DMS 273 (cell line): ENCODE results near the gene SSR1.
"Not testable (repeated sequence)": the region's sequence is repeated elsewhere in the genome, so short reads cannot be mapped to it uniquely, and the experiment has no call there.

Experiments used
- DNase-seq: peaks from one replicate; lab custom pipeline; 2025; ENCODE audit not compliant: unreplicated experiment; lab: John Stamatoyannopoulos, UW

Gene SSR1

GRCh38 chr6:7282097-7282906 lies 30.7 kb downstream of the SSR1 start:
- no peak for DNase-seq

DNA sequence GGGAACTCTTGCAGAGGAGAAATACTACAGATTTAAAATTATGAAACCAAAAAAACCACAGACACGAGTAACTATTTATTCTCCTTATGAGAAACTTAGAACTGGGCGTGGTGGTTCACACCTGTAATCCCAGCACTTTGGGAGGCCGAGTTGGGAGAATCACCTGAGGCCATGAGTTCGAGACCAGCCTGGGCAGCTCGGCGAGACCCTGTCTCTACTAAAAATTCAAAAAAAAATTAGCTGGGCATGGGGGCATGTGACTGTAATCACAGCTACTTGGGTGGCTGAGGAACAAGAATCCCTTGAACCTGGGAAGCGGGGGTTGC lies 36.8 kb downstream of the SSR1 start:
- DNase-seq, result no peak

DNA sequence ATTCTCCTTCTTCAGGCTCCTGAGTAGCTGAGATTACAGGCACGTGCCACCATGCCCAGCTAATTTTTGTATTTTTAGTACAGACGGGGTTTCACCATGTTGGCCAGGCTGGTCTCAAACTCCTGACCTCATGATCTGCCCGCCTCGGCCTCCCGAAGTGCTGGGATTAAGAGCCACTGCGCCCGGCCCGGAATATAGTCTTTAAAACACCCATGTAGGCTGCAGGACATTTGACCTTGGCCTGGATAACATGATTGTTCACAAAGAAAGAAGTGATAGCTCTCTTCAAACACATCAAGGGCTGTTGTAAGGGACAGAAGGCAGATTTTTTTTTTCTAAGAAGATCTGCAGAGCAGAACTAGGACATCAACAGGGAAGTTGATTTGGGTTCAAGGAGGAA lies 38.5 kb downstream of the SSR1 start:
- DNase-seq, result not testable (repeated sequence)

- no peak for DNase-seq
Measured at GRCh38 chr6:7273709-7274108, 39.3 kb downstream of the SSR1 start.

GRCh38 chr6:7271205-7271534 lies 41.8 kb downstream of the SSR1 start:
- no peak for DNase-seq

DNA sequence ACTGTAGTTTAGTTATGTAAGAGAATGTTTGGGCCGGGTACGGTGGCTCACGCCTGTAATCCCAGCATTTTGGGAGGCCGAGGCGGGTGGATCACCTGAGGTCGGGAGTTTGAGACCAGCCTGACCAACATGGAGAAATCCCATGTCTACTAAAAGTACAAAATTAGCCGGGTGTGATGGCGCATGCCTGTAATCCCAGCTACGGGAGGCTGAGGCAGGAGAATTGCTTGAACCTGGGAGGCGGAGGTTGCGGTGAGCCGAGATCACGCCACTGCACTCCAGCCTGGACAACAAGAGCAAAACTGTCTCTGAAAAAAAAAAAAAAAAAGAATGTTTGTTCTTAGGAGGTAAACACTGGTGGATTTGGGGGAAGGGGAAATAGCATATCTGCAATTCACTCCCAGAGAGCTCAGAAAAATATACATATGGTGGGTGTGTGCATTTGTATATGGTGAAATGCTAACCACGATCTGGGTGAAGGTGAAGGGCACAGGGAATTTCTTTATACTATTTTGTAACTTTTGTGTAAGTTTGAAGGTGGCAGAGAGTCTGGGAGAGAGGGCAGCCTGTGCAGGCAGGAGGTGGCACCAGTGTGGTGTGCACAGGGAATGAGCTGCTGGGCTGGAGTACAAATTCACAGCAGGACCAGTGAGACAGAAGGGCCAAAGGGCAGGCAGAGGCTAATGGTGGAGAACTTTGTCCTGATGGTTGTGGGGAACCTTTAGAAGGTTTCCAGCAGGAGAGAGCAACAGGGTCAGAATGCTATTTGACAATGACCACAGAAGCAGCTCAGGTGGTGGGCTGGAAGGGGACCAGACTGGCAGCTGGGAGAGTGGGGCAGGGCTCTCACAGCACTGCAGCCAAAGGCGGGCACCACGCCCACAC lies 42.4 kb downstream of the SSR1 start:
- DNase-seq, result peak; percentile 22

DNA sequence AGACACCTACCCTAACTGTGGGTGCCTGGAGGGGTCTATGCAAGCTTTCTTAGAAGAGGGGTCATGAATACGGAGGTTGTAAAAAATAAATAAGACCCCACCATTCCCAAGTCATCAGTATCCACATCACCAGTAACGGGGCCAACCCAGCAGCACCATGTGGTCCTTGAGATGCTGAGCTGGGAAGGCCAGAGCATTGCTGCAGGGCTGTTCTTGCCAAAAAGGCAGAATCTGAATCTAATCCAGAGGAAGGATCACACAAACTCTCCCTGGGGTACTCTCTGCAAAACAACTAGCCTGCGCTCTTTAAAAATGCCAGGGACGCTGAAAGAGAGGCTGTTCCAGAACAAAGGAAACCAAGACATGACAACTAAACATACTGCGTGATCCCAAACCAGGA lies 43.2 kb downstream of the SSR1 start:
- DNase-seq, result no peak

GRCh38 chr6:7268816-7269555 lies 44.0 kb downstream of the SSR1 start:
- no peak for DNase-seq

- DNase-seq, result no peak
Measured at GRCh38 chr6:7268362-7268761, 44.6 kb downstream of the SSR1 start.

DNA sequence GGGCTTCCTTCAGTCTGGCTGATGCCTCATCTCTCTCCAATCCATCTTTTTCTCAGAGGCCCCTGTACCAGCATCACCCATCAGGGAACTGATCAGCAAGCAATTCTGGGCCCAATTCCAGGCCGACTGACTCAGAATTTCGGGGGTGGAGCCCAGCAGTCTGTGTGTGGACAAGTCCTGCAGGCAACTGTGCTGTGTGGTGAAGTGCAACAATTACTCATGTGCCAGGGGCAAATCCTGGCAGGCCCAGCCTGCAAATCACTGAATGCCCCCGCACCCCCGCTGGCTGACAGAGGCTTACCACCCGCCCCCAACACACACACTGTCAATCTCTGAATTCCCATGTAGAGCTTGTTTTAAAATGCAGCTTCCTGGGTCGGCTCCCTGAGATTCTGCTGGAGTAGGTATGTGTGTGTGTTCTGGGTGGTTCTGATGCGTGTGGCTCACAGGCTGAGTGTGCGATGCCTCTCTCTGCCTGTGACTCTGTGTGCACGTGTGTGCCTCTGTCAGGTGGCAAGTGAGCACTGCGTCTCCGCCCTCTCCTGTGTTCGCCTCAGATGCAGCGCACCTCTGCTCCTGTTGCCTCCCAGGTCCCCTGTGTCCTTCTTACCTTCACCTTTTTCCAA lies 45.4 kb downstream of the SSR1 start:
- peak; percentile 73 for DNase-seq

DNA sequence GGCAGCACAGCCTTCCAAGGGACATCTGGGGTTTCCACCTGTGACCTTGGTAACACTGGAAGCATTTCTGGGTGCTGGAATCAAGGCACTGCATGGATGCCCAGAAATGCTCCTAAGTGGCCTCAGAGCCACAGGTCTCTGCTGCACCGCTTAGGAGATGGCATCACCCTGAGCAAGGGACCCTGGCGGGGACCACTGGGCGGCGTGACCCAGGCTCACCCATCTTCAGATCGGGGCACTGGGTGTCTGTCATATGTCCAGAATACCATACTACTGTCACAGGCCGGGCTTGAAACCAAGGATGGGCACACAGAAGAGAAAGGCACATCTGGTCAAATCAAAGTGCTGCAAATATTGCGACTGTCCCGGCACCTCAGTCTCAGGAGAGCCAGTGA lies 45.9 kb downstream of the SSR1 start:
- DNase-seq, result no peak

DNA sequence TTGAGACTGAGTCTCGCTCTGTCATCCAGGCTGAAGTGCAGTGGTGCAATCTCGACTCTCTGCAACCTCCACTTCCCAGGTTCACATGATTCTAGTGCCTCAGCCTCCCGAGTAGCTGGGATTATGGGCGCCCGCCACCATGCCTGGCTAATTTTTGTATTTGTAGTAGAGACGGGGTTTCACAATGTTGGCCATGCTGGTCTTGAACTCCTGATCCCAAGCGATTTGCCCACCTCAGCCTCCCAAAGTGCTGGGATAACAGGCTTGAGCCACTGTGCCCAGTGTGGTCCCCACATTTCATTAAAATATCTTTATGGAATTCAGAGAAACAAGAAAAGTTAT lies 47.6 kb downstream of the SSR1 start:
- not testable (repeated sequence) for DNase-seq

DNA sequence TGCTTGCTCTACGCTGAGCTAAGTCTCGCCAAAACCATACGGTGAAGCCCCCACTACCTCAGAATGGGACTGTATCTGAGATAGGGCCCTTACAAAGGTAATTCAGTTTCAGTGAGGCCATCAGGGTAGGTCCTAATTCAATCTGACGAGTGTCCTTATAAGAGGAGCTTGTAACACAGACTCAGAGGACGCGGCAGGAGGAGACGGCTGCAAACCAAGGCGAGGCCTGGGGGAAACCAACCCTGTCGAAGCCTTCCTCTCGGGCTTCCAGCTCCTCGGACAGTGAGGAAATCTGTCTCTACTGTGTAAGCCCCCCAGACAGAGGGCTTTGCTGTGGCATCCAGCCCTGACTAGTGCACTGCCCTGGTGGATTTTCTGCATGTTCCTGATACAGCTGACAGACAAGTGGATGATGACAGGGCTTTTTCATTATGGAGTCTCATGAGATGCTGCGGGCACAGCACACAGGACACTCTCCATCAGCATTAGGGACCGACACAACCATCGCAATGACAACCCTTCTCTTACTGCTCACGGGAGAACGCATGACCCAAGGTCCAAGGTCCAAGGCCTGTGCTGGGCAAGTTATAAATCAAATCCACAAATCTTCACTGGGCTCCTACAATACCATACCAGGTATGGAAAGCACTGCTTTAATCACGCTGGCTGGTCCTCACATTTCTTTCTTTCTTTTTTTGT lies 48.2 kb downstream of the SSR1 start:
- no peak for DNase-seq

DNA sequence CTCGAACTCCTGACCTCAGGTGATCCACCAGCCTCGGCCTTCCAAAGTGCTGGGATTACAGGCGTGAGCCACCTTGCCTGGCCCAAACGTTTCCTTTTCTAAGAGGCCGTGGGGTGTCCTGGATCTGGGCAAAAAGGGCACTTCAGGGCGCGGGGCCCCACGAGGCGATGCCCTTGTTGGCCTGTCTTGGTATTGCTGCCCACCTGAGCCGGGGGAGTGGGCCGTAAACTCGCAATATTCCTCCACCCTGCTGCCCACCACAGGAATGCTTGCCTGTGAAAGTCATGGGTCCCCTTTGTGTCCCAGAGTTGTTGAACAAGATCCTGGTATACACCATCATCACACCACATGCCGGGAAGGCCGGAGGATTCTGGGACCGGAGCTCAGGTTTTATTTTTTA lies 49.0 kb downstream of the SSR1 start:
- no peak for DNase-seq

- not testable (repeated sequence) for DNase-seq
Measured at GRCh38 chr6:7263519-7263805, 49.5 kb downstream of the SSR1 start.

GRCh38 chr6:7262746-7263518 lies 50.1 kb downstream of the SSR1 start:
- no peak for DNase-seq

GRCh38 chr6:7261852-7262461 lies 51.0 kb downstream of the SSR1 start:
- DNase-seq, result peak; percentile 90

GRCh38 chr6:7261032-7261841 lies 51.8 kb downstream of the SSR1 start:
- peak; percentile 90 for DNase-seq
